Liver (tissue), 3 donors: Measurements from ENCODE around the gene COL23A1.

Experiments used
- EGR1 ChIP-seq, 2 donors: IDR thresholded peaks; 2 replicates each; pipeline ENCODE4 v1.6.1; 2016 to 2018; ENCODE audit warnings: antibody characterized with exemption in 2 of 2, low read depth in 2 of 2
- RAD21 ChIP-seq, 2 donors: IDR thresholded peaks; 2 replicates each; pipeline ENCODE4 v1.6.1; 2016; ENCODE audit warnings: antibody characterized with exemption in 2 of 2, mild to moderate bottlenecking in 2 of 2
- TAF1 ChIP-seq: conservative IDR thresholded peaks from 2 replicates; pipeline ENCODE4 v1.6.1; 2016; ENCODE audit warnings: antibody characterized with exemption, mild to moderate bottlenecking
- TF ChIP-seq, protein P1 (sequence below): fragments of 150-350 bp; IDR thresholded peaks from 2 replicates; pipeline ENCODE4 v1.5.1; 2017; ENCODE audit warnings: improper control_type of control experiment, low read depth, low read length; ENCODE audit not compliant: missing input control
- donor health status: healthy.
- donor health status: healthy.

DNA sequence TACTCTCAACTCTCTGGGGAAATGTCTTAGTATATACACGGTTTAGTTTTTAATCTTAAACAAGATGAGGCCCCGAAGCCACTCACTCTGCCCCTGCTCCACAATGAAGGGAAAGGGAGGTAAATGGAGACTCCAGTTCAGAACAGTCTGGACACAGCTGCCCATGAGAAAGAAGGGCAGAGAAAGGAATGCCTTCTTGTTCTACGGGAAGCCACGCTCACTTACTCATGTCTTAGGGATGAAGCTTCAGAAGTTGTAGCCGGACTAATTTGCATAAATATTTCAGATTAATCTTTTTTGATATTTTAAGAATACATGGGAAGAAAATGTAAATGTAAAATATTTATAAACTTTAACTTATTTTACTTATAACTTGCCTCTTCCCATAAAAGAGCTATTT lies 94.0 kb downstream of the COL23A1 start:
- TF ChIP-seq EGR1 (IDR thresholded peaks at IDR 0.05; ENCODE audit: low read depth in 2 of 2) (no peak), TAF1 (no peak), RAD21 (IDR thresholded peaks at IDR 0.05) (no peak)
- TF ChIP-seq, protein P1, sequence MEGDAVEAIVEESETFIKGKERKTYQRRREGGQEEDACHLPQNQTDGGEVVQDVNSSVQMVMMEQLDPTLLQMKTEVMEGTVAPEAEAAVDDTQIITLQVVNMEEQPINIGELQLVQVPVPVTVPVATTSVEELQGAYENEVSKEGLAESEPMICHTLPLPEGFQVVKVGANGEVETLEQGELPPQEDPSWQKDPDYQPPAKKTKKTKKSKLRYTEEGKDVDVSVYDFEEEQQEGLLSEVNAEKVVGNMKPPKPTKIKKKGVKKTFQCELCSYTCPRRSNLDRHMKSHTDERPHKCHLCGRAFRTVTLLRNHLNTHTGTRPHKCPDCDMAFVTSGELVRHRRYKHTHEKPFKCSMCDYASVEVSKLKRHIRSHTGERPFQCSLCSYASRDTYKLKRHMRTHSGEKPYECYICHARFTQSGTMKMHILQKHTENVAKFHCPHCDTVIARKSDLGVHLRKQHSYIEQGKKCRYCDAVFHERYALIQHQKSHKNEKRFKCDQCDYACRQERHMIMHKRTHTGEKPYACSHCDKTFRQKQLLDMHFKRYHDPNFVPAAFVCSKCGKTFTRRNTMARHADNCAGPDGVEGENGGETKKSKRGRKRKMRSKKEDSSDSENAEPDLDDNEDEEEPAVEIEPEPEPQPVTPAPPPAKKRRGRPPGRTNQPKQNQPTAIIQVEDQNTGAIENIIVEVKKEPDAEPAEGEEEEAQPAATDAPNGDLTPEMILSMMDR = no peak
